Measurements from ENCODE around the gene CAB39L.

DNA sequence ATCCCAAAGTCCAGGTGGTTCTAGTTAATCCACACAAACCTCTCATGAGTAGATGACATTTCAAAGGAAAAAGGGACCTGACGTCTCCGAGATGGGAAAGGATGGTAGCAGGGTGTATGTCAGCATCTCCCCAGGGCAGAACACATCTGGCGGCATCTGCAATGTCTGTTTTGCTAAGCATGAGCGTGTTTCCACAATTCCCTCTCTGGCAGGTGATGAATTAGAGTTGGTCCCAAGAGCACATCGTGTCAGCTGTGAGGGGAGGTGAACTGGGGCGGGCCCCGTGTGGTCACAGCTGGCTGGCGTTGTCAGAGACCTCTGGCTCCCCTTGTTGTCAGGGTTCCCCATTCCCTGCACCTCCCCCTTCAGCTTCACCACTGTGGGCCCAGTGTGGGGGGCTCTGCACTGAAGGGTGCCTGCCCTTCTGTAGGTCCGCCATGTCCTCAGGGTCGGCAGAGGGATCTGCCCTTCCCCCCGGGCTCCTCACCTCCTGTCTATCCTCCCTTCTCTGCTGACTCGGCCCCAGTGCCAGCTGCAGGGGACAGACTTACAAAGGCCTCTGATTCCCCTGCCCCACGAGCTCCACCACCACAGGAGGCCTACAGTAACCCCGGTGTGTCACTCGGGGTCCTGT lies 138.0 kb downstream of the CAB39L start:
- no peak for TF ChIP-seq EZH2 (IDR thresholded peaks at IDR 0.05; ENCODE audit: insufficient read depth, low read length)
- TF ChIP-seq, protein P1, sequence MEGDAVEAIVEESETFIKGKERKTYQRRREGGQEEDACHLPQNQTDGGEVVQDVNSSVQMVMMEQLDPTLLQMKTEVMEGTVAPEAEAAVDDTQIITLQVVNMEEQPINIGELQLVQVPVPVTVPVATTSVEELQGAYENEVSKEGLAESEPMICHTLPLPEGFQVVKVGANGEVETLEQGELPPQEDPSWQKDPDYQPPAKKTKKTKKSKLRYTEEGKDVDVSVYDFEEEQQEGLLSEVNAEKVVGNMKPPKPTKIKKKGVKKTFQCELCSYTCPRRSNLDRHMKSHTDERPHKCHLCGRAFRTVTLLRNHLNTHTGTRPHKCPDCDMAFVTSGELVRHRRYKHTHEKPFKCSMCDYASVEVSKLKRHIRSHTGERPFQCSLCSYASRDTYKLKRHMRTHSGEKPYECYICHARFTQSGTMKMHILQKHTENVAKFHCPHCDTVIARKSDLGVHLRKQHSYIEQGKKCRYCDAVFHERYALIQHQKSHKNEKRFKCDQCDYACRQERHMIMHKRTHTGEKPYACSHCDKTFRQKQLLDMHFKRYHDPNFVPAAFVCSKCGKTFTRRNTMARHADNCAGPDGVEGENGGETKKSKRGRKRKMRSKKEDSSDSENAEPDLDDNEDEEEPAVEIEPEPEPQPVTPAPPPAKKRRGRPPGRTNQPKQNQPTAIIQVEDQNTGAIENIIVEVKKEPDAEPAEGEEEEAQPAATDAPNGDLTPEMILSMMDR (IDR thresholded peaks at IDR 0.05; ENCODE audit: insufficient read depth, low read depth, low read length), result no peak

Measured in astrocyte (in vitro differentiated cells and primary cell).